NCI-H460 (cell line): ENCODE results near the gene NCKAP5. TPM values are rescaled to one million over a fixed set of nuclear protein-coding genes. Genes with fewer than 3 reads are reported as not detected.
A peak's percentile ranks its signal among the peaks of the same experiment; 100 is the strongest.

Experiments used
- DNase-seq: peaks from one replicate; pipeline ENCODE4 v3.0.0-alpha.2; 2016; ENCODE audit warnings: low read depth; ENCODE audit errors: extremely low read depth
- total RNA-seq: library from RNA; depleted of rRNA; stranded (reverse); fragments of >200 nt; shearing (Covaris generic); gene quantifications from 2 replicates; pipeline ENCODE4 v1.2.3, GENCODE V29; 2014

Gene NCKAP5
- total RNA-seq, 1 experiment from 2014 or later, result 10.0 TPM

GRCh38 chr2:133124446-133124845, 443.8 kb downstream of the NCKAP5 start:
- no peak for DNase-seq

DNA sequence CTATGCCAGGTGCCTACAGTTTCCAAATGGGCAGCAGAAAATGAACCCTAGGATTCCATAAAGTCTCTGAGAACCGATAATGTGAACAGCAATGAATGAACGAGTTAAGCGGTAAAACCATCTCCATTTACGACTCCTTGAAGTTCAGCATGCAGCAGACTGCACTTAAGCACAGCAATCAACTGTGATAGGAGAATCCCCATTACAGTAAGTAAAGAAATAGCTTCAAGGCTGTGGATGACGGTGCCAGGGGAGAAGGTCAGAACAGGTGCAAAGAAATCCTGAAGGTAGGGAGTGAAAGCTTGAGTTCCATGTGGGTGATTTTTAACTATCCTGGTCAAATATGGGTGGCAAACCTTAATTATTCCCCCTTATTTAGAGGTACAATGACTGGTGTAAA, 444.4 kb downstream of the NCKAP5 start:
- DNase-seq, result no peak

DNA sequence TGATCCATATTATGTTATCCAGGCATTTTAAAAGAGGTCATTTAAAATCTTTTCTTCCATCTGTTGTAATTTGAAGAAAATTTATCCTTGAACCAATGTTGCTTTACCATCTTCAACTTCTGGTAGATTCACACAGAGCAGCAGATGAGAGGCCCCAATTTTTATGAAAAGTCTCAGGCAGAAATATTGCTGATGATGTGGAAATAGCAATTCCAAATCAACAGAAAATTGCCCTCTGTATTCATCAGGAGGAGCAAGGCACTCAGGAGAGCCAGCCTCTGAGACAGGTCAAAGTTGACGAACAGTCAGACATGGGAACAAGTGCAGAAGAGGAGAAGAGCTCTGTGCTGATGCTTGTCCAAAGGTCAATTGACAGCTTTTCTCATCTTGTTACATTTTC, 444.9 kb downstream of the NCKAP5 start:
- DNase-seq, result no peak

- no peak for DNase-seq
These were observed 445.7 kb downstream of the NCKAP5 start for GRCh38 chr2:133122529-133122928.

DNA sequence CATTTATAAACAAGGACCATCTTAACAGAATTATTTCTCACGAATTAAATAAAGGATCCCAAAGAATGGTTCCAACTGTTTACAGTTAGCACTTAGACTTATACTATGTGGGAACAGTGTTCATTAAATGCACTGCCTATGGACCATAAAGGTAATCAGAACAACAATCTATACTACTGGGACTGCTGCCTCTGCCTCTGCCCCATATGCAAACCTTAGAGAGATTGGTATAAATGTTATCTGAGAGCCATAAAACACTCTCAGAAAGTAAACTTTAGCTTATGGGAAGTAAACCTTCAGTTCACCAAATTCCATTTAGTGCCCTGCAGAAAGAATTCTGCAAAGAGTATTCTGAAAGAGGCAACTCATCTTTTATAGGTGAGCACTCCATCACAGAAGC, 448.0 kb downstream of the NCKAP5 start:
- no peak for DNase-seq

DNA sequence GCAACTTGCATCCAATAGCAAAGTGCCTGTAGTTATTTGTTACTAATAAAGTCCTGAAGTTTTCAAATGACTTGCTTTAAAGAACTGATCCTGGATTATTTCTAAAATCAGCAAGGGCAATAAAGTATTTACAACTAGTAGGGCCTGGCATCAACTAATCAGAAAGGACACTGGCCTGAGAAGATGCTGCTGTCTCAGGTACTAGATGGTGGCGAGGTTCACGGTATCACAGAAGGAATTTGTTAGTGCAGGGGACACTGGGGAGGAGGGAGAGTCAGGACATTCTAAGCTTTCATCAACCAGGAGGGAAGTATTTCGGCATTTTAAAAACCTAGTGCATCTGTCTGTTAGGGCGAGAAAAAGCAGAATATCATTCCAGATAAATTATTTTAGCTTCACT, 458.1 kb downstream of the NCKAP5 start:
- DNase-seq, result no peak

DNA sequence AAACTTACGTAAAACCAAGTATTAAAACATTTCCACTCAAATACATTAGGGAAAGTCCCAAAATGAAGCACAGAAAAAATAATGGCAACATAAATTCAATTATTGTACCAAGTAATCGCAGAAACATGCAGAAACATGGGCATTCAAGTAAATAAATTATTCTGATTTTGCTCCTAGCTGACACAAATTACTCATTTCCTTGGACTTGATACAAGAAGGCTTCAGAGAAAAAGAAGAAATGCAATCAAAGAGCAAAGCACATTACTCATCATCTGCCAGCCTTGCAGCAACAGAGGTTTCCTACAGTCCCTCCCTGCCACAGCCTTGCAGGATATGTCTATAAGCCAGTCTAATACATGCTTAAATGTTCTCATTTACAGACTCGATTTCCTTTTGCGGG, 458.5 kb downstream of the NCKAP5 start:
- peak; percentile 13 for DNase-seq

- DNase-seq, result no peak
These were observed 461.0 kb downstream of the NCKAP5 start for GRCh38 chr2:133107058-133107815.

GRCh38 chr2:133104871-133105270, 463.4 kb downstream of the NCKAP5 start:
- no peak for DNase-seq

DNA sequence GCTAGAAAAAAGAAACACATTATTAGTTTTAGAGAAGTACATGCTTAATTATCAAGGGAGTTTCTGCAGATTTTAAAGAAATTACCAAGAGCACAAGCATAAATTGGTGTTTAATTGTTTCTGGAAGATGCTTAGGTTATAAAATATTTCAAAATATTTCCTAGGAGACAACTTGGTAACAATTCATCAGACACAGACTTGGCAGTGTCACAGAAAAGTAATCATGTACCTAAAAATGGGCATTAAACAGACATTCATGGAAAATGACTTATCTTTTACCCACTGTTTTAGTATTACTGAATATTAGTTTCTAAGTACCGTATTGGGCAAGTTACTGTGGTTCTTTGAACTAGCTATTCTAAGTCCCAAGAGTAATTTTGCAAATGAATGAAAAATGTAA, 469.5 kb downstream of the NCKAP5 start:
- DNase-seq, result no peak

- DNase-seq, result no peak
These were observed 470.6 kb downstream of the NCKAP5 start for GRCh38 chr2:133097666-133098065.

DNA sequence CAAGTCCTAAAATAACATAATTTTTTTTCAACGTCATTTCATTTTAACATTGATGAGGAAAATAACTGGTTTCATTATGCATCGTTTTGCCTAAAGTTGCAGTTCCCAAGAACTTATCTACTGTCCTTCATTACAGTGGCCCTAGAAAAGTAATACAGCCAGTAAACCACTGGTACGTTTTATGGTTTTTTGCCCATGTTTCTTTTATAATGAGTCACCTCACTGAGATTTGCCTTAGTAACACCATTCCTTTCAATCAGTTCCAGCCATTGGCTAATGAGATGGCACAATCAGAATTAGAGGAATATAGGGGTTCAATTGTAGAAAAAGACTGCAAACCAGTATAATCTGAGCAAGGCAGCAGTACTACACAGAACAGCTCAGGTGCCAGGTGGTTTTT, 475.7 kb downstream of the NCKAP5 start:
- no peak for DNase-seq

DNA sequence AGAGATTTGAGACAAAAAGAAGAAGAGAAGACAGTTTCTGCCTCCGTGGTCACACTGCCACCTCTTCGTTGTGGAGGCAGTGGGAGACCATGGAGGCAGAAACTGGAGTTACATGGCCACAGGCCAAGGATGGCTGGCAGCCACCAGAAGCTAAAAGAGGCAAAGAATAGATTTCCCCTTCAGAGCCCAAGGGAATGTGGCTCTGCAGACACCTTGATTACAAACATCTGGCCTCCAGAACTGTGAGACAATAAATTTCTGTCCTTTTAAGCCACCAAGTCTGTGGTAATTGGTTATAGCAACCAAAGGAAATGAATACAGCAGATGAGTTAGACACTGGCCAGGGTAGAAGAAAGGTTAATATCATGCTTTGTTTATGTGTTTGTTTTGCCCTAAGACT, 477.9 kb downstream of the NCKAP5 start:
- no peak for DNase-seq

- no peak for DNase-seq
These were observed 482.1 kb downstream of the NCKAP5 start for GRCh38 chr2:133086176-133086575.

GRCh38 chr2:133085646-133086045, 482.6 kb downstream of the NCKAP5 start:
- no peak for DNase-seq

GRCh38 chr2:133082034-133082433, 486.2 kb downstream of the NCKAP5 start:
- no peak for DNase-seq

DNA sequence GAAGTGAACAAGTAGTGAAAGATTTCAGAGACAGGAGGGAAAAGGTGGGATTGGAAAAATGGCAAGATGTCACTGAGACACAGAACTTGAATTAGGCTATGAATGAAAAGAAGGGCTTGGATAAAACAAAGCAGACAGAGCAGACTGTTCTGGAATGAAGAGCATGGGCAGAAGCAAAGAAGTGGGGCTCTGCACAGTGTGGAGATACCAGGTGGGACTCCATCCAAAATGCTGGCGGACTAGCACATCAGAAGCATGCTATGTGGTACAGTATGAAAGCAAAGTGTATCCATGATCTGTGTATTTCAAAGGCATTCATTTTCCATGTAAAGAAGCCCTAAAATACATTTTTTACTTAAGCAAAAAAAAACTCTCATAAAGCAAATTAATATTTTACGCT, 487.4 kb downstream of the NCKAP5 start:
- DNase-seq, result no peak

GRCh38 chr2:133078667-133079411, 489.4 kb downstream of the NCKAP5 start:
- no peak for DNase-seq

DNA sequence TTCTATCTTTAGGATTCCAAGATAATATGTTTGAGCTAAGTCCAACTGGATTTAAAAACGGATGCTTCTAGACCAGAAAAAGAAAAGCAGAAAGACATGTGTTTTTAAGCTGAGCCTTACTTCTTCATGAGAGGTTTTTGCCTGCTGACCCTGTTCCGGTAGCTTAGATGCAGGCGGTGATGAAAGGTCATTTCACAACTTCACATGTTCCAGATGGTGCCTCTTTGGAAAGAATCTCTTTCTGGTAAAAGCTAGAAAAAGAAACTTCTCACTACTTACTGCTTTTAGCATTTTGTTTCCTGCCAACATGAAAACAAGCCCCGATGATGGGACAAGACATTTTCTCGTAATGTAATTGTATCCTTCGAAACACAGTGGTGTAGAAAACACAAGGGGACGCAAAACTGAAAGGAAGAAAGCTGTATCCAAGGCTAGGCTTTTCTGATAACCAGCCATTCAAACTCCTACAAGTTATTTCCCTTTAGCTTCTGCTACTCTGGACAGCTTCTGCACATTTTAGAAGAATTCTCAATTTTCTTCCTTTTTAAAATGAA, 490.9 kb downstream of the NCKAP5 start:
- no peak for DNase-seq

DNA sequence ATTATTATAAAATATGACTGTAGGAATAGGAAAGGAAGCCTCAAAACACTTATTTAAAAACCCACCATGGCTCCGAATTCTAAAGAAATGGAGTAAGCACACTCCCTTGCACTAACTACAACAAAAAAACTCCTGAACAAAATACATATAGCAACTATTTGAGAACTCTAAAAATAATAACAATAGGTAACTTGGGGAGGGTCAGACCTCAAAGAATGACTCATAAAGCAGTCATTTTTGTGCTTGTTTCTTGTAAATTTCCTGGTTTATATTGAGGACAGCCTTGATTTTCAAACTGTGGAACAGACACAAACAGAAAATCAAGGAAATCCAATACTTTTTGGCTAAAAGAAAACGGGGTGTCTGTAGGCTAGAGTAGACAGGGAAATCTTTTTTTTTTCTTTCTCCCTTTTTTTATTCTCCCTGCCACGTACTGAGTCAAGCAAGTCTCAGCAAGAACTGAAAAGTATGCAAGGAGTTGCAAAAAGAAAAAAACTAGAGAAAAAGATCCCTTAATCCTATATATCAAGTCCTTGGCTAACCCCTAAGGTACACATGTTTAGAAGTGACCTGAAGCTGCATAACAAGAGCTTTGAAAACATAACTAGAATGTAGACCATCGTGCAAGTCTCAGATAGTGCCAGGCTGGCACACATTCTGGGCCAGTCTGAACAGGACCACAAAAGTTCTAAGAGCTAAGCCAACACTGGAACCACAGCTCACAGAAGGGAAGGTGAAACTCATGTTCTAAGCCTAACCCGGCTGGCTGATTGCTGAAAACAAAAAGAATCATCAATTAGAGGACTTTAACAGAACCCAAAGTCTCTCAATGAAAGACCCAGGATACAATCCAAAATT, 495.2 kb downstream of the NCKAP5 start:
- no peak for DNase-seq

- DNase-seq, result peak; percentile 19
These were observed 504.5 kb downstream of the NCKAP5 start for GRCh38 chr2:133063775-133064174.
